Stimulated activated CD8-positive, alpha-beta memory T cell treated with anti-CD3 and anti-CD28 coated beads, Interleukin-7, amount 100 ng/mL, for 48 hours (primary cell): Measurements from ENCODE around the gene HSPA4.
"Not testable (repeated sequence)": the region's sequence is repeated elsewhere in the genome, so short reads cannot be mapped to it uniquely, and the experiment has no call there.

Source experiments
- DNase-seq, 2 donors: peaks; one replicate each; pipeline ENCODE4 v3.0.0-alpha.2; 2020; ENCODE audit warnings: low read depth in 1 of 2; ENCODE audit errors: extremely low read depth in 1 of 2

The HSPA4 gene

DNA sequence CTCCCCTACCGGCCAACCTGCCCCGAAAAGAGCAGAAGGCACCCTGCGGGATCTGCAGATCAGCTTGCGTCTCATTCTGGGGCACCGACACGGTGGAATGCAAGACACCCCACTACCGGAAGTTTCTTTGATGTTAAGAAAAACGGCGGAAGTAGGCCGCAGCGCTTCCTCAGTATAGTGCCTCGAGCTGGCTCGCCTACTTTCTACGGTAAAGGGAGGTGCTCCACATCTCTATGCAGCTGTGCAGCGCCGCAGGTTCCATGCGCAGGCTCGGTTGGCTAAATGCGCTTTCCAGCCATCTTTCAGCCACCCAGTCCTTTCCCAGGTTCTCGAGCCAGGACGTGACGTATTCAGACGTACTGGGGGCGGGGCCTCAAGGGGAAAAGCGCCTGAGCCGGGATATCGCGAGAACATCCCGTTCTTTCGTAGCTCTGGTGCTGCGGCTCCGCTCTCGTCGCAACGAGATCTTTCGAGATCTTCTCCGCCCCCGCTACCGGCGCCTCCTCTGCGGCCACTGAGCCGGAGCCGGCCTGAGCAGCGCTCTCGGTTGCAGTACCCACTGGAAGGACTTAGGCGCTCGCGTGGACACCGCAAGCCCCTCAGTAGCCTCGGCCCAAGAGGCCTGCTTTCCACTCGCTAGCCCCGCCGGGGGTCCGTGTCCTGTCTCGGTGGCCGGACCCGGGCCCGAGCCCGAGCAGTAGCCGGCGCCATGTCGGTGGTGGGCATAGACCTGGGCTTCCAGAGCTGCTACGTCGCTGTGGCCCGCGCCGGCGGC is at the start of gene HSPA4:
HSPA4 (plus strand) TSS at position 472 of the 775 bp plus-strand sequence; CDS start at position 710, 238 bp downstream.
- DNase-seq: peak; percentile 92 to 96

DNA sequence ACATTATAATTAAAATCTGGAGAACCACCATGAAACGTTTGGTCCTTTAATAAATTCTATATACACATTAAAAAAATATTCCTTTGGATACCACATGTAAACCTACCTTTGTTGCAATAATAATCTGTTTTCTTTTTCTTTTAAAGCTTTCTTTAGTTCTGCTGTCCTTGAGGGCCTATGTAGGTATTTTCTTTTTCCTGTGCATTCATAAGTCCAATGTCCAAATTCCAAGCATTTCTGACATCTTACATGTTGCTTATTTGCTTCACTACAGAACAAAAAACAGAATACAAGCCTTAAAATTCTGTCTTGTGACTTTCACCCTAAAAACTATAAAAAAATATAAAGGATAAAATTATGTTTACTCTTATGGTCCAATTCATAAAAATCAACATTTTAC is 45.2 kb upstream of the HSPA4 start:
- DNase-seq: no peak

DNA sequence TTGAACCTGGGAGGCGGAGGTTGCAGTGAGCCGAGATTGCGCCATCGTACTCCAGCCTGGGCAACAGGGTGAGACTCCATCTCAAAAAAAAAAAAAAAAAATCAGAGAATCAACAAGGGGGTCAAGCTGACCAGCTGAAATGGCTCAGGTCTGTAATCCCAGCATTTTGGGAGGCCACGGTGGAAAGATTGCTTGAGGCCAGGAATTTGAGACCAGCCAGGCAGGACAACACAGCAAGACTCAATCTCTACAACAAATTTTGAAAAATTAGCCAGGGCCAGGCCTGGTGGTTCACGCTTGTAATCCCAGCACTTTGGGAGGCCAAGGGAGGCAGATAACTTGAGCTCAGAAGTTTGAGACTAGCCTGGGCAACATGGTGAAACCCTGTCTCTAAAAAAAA is 43.4 kb upstream of the HSPA4 start:
- DNase-seq: not testable (repeated sequence)

DNA sequence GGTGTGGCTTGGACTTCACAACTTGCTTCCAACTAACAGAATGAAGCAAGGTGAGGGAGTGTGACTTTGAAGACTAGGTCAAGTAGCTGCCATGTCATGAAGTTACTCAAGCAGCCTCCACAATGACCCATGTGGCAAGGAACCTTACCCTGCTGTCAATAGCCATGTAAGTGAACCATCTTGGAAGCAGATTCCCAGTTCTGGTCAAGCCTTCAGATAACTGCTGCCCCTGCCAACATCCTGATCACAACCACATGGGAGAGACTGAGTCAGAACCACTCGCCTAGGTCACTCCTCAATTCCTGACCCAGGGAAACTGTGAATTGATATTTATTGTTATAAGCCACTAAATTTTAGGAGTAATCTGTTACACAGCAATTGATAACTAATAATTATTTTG is 36.3 kb upstream of the HSPA4 start:
- DNase-seq: no peak

DNA sequence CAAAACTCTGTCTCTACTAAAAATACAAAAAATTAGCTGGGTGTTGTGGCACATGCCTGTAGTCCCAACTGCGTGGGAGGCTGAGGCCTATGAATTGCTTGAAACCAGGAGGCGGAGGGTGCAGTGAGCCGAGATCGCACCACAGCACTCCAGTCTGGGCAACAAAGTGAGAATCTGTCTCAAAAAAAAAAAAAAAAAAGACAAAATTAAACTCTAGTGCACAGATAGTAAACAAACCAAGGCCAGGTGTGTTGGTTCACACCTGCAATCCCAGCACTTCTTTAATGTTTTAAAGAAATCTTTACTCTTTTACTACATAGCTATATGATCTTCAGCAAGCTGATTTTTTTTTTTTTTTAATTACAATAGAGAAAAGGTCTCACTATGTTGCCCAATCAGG is 33.8 kb upstream of the HSPA4 start:
- DNase-seq: no peak

DNA sequence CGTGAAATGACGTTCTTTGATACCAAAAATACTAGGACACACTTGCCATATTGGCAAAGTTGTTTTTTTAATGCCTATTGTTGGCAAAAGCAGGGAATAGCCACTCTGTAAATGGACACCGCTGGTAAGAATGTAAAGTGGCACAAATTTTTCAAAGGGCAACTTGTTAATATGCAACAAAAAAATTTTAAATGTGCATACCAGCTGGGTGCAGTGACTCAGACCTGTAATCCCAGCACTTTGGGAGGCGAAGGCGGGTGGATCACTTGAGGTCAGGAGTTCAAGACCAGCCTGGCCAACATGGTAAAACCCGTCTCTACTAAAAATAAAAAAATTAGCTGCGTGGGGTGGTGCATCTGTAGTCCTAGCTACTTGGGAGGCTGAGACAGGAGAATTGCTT is 32.3 kb upstream of the HSPA4 start:
- DNase-seq: not testable (repeated sequence)

DNA sequence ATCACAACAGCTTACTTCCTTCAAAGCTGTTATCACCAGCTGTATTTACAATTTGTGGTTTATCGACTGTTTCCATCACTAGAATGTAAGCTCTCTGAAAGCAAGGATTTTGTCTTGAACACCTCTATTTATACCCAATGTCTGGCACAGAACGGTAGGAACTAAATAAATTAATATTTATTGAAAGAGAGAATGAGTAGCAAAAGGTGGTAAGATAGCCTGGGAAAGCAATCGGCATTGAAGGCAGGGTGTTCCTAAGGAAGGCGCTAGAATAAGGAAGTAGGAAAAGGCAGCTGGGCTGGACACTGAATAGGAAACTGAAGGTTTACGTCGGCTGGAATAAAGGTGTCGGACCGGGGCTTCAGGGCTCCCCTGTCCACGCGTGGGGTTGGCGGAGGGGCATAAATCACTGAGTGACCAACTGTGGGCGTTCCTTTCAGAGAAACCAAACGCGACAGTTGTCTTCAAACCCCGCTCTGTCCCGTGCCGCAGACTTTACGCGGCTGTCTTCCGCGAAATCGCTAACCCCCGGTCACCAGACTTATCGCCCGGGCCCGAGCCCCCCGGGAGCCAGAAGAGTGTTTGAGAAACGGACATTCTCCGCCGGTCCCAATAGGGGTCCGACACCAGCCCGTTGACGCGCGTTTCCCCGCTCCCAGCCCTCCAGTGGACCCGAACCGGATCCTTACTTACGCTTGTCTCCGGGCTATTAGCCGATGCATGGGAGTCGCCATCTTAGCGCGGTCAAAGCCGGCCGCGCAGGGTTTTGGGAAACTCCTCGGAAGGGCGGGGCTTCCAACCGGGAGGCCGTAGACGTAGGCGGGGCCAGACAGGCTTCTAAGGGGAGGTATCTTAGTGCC is 25.8 kb upstream of the HSPA4 start, which contains the start of gene ZCCHC10:
ZCCHC10 (minus strand) TSS at position 746 of the 860 bp plus-strand sequence; CDS start at position 734, 12 bp downstream.
- DNase-seq: peak; percentile 86 to 92

DNA sequence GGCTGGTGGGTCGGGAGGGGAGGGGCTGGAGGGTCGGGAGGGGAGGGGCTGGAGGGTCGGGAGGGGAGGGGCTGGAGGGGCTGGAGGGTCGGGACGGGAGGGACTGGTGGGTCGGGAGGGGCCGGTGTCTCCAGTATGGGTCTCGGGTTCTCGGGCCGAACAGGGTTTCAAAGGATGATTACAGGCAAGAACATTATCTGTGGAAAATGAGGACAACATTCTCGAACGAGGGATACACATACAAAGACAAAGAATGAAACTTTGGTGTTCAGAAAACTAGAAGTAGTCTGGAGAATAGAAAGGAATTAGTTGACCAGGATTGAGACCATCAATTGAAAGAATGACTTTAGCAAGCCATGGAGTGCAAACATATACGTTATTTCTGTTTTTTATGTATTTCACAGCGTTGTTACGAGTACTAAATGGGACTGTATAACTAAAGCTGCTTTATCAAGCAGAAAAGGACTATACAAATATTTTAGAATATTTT is 25.1 kb upstream of the HSPA4 start:
- no peak for DNase-seq

DNA sequence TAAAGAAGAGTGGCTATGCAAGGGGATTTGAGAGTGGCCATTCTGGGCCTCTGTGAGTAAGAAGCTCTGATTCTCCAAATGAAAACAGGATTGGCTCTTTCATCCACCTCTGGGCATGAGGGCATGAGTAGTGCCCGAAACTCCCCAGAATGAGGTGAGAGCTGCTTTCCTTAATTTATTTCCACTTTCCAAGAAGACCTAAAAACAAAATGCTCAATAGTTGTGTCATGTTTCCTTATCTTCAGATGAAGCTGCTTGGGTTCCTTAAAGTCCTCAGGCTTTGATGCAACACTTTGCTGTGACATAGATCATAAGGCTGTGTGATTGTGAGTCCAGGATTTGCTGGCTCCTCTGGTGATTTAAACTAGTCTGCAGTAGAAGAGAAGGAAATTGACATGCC is 22.4 kb upstream of the HSPA4 start:
- DNase-seq: no peak

DNA sequence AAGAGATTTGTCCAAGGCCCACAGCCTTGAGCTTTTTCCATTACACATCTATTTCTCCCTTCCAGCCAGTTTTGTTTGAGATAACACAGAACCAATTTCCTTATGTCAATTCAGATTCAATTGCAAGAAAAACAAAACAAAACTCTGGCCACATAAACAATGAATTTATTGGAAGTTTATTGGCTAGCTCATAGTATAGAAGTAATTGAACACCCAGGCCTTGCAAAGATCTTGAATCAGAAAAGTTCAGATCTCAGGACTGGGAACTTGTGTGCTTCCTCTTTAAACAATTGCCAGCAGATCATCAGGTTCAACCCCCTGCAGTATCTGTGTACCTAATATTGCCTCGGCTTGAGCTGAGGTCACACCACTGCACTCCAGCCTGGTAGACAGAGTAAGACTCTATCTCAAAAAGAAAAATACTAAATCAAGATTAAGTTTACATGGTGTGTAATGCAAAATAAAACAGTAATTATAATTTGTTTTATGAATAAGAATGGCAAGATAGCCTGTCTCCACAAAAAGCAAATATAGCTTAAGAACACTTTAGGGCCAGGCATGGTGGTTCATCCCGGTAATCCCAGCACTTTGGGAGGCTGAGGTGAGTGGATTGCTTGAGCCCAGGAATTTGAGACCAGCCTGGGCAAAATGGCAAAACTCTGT is 21.3 kb upstream of the HSPA4 start:
- no peak for DNase-seq

DNA sequence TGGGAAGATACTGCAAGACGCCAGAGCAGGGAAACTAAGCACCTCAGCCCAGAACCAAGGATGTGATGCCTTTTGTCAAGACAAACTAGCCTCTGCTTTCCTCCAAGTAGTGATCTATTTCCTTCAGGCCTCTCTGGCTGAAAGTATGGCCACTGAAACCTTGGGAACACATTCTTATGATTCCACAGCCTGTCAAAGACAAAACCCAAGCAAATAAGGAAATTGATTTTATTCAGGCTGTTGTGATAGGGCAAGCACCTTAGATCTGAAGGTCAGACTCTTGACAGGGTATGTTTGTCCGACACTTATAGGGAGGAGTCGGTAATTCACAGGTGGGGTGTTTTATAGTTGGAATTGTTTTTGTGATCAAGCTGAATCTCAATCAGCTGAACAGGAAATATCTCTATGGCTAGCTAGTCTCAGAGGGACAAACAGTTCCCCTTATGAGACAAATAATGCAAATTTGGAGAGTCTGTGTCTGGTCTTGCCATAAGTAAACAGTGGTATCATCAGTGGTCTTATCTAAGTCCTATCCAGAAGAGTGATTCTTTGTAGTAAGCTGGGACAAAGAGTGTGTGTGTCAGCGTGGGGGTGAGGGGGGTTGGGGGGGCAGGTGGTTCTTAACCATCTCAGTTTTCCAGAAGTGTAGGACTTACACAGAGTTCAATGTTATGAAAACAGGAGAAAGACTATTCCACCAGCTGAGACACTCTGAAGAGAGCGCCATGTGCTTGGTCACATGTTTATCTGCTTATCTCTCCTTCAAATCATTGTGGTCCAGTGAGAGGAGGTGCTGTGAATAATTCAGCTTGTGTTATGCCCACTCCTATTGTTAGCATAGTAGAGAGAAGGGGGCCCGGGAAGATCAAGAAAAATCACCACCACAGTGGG is 18.7 kb upstream of the HSPA4 start:
- DNase-seq: no peak

DNA sequence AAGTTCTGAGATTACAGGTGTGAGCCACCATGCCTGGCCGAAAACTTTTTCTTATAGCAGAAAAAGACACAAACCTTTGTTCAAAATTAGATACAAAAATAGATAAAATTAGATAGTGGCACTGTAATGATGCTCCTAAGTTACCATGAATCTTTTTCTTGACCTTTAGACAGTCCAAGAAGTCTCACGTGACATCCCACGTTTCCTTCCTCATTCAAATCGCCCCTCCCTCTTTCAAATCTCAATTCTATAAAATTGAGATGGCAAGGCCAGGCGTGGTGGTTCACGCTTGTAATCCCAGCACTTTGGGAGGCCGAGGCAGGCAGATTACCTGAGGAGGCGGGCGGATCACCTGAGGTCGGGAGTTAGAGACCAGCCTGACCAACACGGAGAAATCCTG is 17.7 kb upstream of the HSPA4 start:
- DNase-seq: no peak

DNA sequence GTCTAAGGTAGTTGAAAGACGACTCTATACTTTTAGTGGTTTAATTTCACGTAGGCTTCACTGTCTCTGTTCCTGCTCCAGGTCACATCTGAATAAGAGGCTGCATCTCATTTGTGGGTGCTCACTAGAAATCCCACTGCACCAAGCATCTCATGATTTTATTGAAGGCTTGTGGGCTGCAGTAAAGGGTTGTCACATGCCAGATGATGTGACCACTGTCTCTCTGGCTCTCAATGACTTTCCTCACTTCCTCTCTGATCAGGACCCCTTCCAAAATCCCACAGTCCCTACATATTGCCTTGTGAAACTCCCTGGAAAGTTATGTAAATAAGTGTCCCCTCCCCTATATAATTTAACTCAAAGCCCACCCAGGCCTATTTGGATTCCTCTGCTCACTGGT is 16.6 kb upstream of the HSPA4 start:
- no peak for DNase-seq

DNA sequence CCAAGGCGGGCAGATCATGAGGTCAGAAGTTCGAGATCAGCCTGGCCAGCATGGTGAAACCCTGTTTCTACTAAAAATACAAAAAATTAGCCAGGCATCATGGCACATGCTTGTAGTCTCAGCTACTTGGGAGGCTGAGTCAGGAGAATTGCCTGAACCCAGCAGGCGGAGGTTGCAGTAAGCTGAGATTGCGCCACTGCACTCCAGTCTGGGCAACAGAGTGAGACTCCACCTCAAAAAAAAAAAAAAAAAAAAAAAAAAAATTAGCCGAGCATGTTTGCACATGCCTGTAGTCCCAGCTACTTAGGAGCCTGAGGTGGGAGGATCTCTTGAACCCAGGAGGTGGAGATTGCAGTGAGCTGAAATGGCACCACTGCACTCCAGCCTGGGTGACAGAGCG is 15.1 kb upstream of the HSPA4 start:
- DNase-seq: not testable (repeated sequence)

DNA sequence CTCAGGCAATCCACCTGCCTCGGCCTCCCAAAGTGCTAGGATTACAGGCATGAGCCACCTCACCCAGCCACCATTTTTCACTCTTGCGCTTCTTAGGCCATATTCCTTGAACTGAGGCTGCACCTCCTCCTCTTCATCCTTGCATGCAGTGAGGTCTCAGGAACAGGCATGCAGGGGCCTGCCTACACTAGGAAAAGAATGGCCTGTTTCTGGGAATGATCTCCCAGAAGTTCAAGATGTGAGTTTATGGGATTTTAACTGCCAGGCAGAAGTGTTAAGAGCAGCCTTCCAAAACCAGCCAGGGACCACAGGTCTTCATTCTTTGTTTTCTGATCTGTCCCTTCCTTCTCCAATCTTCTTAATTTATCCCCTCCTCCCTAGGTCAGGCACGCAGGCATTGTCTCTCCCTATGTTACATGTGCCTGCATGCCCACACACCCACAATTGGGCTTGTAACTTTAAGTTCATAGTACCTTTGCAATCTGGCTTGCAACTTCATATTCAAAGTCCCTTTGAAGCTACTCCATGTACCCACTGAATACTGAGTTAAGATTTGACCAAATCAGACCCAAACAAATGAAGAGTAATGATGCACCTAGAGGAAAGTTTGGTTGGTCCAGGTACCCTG is 10.5 kb upstream of the HSPA4 start:
- no peak for DNase-seq

DNA sequence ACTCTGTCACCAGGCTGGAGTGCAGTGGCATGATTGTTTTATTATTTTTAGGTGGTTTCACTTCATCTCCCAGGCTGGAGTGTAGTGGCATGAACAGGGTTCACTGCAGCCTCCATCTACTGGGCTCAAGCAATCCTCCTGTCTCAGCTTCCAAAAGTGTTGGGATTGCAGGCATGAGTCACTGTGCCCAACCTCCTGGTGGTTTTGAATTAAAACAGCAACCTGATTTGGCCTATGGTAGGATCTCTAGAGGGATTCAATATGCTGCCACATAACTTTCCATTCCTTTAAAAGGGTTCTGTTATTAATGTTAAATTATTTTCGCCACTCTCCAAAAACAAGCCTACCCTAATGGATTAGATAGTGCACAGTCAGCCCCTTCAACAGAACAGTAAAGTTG is 9.9 kb upstream of the HSPA4 start:
- DNase-seq: no peak

DNA sequence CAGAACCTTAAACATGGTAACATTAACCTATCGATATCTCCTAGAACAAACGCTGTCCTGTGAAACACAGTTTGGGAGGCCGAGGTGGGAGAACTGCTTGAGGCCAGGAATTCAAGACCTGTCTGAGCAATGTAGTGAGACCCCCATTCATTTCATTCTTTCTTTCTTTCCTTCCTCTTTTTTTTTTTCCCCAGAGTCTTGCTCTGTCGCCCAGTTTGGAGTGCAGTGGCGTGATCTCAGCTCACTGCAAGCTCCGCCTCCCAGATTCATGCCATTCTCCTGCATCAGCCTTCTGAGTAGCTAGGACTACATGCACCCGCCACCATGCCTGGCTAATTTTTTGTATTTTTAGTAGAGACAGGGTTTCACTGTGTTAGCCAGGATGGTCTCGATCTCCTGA is 5.3 kb upstream of the HSPA4 start:
- DNase-seq: not testable (repeated sequence)

DNA sequence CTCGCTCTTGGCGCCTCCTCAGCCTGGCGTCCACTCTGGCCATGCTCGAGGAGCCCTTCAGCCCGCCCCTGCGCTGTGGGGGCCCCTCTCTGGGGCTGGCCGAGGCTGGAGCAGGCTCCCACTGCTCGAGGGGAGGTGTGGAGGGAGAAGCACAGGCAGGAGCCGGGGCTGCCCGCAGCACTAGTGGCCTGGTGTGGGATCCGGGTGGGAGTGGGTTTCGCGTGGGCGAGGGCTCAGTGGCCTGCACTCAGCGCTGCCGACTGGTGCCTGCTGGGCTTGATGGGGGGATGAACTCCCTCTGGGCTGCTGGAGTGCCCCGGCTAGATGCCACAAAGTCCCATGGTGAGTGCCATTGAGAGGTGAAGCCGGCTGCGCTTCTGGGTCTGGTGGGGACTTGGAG is 4.4 kb upstream of the HSPA4 start:
- no peak for DNase-seq

DNA sequence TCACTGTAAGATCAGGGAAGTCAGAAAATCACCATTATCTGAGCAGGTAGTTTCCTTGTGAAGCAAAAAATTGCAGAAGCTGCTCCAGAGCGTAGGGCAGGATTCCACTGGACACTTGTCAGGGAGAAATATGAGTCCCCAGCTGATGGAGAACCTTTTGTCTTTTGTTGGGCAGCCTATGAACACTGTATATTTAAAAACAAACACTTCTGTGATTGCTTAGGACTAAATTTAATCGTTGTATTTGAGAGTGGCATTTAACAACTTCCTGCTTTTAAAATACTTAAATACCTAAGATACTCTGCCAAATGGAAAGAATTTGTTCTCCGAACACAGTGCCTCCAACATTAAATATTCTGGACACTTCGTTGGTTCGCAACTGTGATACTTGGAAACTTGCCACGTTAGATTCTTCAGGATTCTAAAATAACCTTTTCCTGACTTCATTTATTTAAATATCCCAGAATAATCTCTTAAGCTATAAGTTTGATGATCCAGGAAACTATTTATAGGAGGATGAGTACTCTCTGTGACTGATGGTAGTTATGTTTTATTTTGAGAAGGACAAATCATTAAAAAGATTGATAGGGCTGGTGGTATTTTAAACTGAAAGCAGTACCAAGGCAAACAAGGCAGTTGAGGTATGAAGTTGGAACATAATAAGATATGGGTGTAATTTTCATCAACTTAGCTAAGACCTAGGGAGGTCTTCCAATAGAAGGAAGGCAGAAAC is 2.7 kb upstream of the HSPA4 start:
- DNase-seq: no peak
